Astrocyte (in vitro differentiated cells and primary cell): ENCODE measurements around the gene CBX2.
A peak's percentile ranks its signal among the peaks of the same experiment; 100 is the strongest.

Source experiments
- EZH2 ChIP-seq: IDR thresholded peaks from 2 replicates; pipeline ENCODE4 v1.6.1; 2012; ENCODE audit warnings: mild to moderate bottlenecking, low read length, inconsistent platforms; ENCODE audit not compliant: insufficient read depth
- TF ChIP-seq, protein P1 (sequence below): IDR thresholded peaks from 2 replicates; pipeline ENCODE4 v1.5.1; 2011; ENCODE audit warnings: low read depth, mild to moderate bottlenecking, inconsistent platforms, low read length, moderate library complexity; ENCODE audit not compliant: insufficient read depth

DNA sequence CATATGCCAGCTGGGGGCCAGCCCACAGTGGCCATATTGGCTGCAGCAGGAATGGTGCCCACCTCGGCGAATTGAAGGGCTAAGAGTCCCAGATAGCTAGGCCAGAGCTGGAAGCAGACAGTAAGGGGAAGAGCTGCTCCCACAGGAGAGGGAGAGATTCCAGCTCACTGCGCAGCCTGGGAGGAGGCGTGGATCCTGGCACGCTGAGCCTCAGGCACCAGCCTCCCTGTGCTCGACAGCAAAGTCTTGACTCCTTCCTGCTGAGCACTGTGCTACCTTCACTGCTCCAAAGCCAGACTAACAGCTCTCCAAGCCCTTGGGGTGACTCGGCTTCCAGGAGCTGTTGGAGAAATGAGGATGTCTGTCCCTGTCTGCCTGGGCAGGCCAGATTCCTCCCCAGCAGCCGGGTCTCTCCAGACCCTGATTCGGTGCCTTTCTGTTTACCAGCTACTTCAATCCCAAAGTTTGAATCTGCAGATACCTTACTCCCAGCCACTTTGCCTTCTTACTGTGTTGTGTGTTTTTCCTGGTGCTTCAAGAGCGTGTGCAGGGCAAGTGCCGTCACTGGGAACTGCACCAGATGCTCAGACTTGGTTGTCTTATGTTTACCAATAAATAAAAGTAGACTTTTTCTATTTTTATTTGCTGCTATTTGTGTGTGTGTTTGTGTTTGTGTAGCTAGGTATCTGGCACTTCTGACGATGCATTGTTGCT lies 9.1 kb downstream of the CBX2 start:
- TF ChIP-seq, protein P1, sequence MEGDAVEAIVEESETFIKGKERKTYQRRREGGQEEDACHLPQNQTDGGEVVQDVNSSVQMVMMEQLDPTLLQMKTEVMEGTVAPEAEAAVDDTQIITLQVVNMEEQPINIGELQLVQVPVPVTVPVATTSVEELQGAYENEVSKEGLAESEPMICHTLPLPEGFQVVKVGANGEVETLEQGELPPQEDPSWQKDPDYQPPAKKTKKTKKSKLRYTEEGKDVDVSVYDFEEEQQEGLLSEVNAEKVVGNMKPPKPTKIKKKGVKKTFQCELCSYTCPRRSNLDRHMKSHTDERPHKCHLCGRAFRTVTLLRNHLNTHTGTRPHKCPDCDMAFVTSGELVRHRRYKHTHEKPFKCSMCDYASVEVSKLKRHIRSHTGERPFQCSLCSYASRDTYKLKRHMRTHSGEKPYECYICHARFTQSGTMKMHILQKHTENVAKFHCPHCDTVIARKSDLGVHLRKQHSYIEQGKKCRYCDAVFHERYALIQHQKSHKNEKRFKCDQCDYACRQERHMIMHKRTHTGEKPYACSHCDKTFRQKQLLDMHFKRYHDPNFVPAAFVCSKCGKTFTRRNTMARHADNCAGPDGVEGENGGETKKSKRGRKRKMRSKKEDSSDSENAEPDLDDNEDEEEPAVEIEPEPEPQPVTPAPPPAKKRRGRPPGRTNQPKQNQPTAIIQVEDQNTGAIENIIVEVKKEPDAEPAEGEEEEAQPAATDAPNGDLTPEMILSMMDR, result no peak
- TF ChIP-seq EZH2, result peak; percentile 26
